GM12878 (cell line): Measurements from ENCODE around the gene TMEM135. TPM values are rescaled to one million over a fixed set of nuclear protein-coding genes. Genes with fewer than 3 reads are reported as not detected.

Experiments used
- ATAC-seq: fragments of 200-7000 bp; cut with Tn5 transposase; 3 replicates; pipeline ENCODE4 v1.9.1; 2020; ENCODE audit warnings: mild to moderate bottlenecking, moderate library complexity
- BruUV-seq: library from RNA; stranded (reverse); fragments of 400-500 nt; replicated peaks from 2 replicates; lab custom pipeline; 2021; lab: Mats Ljungman, UMichigan
- CTCF ChIA-PET: fragments of 300-600 bp; sonication (Branson Sonifier 250); formaldehyde crosslinking; extraction: SDS; loops from one replicate; lab custom pipeline; 2021; ENCODE audit warnings: inconsistent platforms; lab: Yijun Ruan, JAX
- POLR2A ChIA-PET: fragments of 350-600 bp; formaldehyde crosslinking; extraction: SDS; loops from one replicate; lab custom pipeline; 2021; ENCODE audit warnings: inconsistent platforms; lab: Charles Lee
- RAD21 ChIA-PET: fragments of 300-600 bp; sonication (Branson Sonifier 250); formaldehyde crosslinking; loops from one replicate; lab custom pipeline; 2023; ENCODE audit warnings: antibody characterized with exemption; ENCODE audit not compliant: unreplicated experiment; lab: Charles Lee
- SMC1A ChIA-PET: fragments of 300-600 bp; sonication (Branson Sonifier 250); formaldehyde crosslinking; loops from one replicate; lab custom pipeline; 2023; ENCODE audit not compliant: unreplicated experiment, uncharacterized antibody; lab: Charles Lee
- DNase-seq: peaks from one replicate; pipeline ENCODE4 v3.0.0-alpha.2; 2011; ENCODE audit warnings: low read depth, low spot score
- FAIRE-seq: peaks from 3 replicates; lab custom pipeline; 2011; peaks lifted over from hg19 to GRCh38; lab: Jason Lieb, UNC
- H2AFZ ChIP-seq: 2 replicates; pipeline ENCODE4 v1.6.0; 2011; ENCODE audit warnings: low read depth, low read length, control low read depth; ENCODE audit not compliant: control insufficient read depth
- H3K27ac ChIP-seq: 2 replicates; pipeline ENCODE4 v1.5.1; 2011; ENCODE audit warnings: control low read depth; ENCODE audit not compliant: control insufficient read depth, insufficient read depth
- H3K27me3 ChIP-seq, 2 experiments: replicated peaks in 1 of 2; 2 replicates each; pipeline versions ENCODE4 v1.6.0 to v1.6.1; 2011; ENCODE audit warnings: low read length in 1 of 2; ENCODE audit not compliant: control insufficient read depth in 2 of 2, insufficient read depth in 2 of 2
- H3K36me3 ChIP-seq, 2 experiments: 2 replicates each; pipeline ENCODE4 v1.5.1; 2011; ENCODE audit warnings: low read length in 1 of 2; ENCODE audit not compliant: control insufficient read depth in 2 of 2, insufficient read depth in 2 of 2
- H3K4me1 ChIP-seq: 2 replicates; pipeline ENCODE4 v1.6.1; 2011; ENCODE audit warnings: mild to moderate bottlenecking, low read length, moderate library complexity, mixed read lengths; ENCODE audit not compliant: control insufficient read depth, insufficient read depth
- H3K4me2 ChIP-seq: 2 replicates; pipeline ENCODE4 v1.6.0; 2011; ENCODE audit warnings: control low read depth; ENCODE audit not compliant: control insufficient read depth, insufficient read depth
- H3K4me3 ChIP-seq: fragments of 200-600 bp; sonication (generic); 2 replicates; pipeline ENCODE4 v1.5.1; 2016
- H3K79me2 ChIP-seq: 2 replicates; pipeline ENCODE4 v1.6.0; 2011; ENCODE audit warnings: low read length; ENCODE audit not compliant: control insufficient read depth, insufficient read depth
- H3K9ac ChIP-seq: 2 replicates; pipeline ENCODE4 v1.8.0; 2011; ENCODE audit warnings: low read length, control low read depth, mixed read lengths; ENCODE audit not compliant: control insufficient read depth, insufficient read depth
- H3K9me3 ChIP-seq: replicated peaks from 3 replicates; pipeline ENCODE4 v1.5.1; 2011; ENCODE audit warnings: mild to moderate bottlenecking, low read length; ENCODE audit not compliant: control insufficient read depth, insufficient read depth
- H4K20me1 ChIP-seq: 2 replicates; pipeline ENCODE4 v1.6.0; 2011; ENCODE audit not compliant: control insufficient read depth, insufficient read depth
- BRCA1 ChIP-seq: IDR thresholded peaks from 2 replicates; pipeline ENCODE4 v1.6.1; 2011; ENCODE audit warnings: low read depth, low read length, improper control_type of control experiment
- ELK1 ChIP-seq: IDR thresholded peaks from 2 replicates; pipeline ENCODE4 v1.6.1; 2012; ENCODE audit warnings: low read depth, low read length, improper control_type of control experiment
- IKZF2 ChIP-seq, 2 experiments: fragments of 450-650 bp; IDR thresholded peaks; 2 replicates each; pipeline ENCODE4 v1.6.1; 2017; ENCODE audit warnings: mild to moderate bottlenecking in 2 of 2, moderate library complexity in 2 of 2
- MYC ChIP-seq: IDR thresholded peaks from 2 replicates; pipeline ENCODE4 v1.6.1; 2011; ENCODE audit warnings: mild to moderate bottlenecking, low read length, moderate library complexity, inconsistent platforms; ENCODE audit not compliant: insufficient read depth, insufficient replicate concordance, insufficient read length, severe bottlenecking
- PAX8 ChIP-seq: fragments of 450-650 bp; IDR thresholded peaks from 2 replicates; pipeline ENCODE4 v1.6.1; 2017; ENCODE audit warnings: mild to moderate bottlenecking, moderate library complexity
- POLR2AphosphoS2 ChIP-seq: IDR thresholded peaks from 2 replicates; pipeline ENCODE4 v1.6.1; 2011; ENCODE audit warnings: low read depth, mild to moderate bottlenecking, low read length, improper control_type of control experiment, moderate library complexity
- RELB ChIP-seq: fragments of 450-650 bp; IDR thresholded peaks from 2 replicates; pipeline ENCODE4 v1.6.1; 2017; ENCODE audit warnings: low read depth, mild to moderate bottlenecking, moderate library complexity
- SPI1 ChIP-seq: IDR thresholded peaks from 2 replicates; pipeline ENCODE4 v1.6.1; 2011; ENCODE audit warnings: low read depth, mild to moderate bottlenecking, low read length, moderate library complexity, borderline replicate concordance; ENCODE audit not compliant: insufficient read depth
- SUZ12 ChIP-seq: fragments of 200-600 bp; sonication (generic); IDR thresholded peaks from one replicate; pipeline ENCODE4 v1.6.1; 2018; ENCODE audit warnings: antibody characterized with exemption, mild to moderate bottlenecking; ENCODE audit not compliant: unreplicated experiment
- TCF7 ChIP-seq: IDR thresholded peaks from 2 replicates; pipeline ENCODE4 v1.6.1; 2014; ENCODE audit warnings: antibody characterized with exemption, borderline replicate concordance
- ZBED1 ChIP-seq: IDR thresholded peaks from 2 replicates; pipeline ENCODE4 v1.6.1; 2016; ENCODE audit warnings: borderline replicate concordance
- WGBS: methylation state at CpG from one replicate; pipeline ENCODE4 v1.1.6; 2016; ENCODE audit warnings: low lambda C conversion rate; ENCODE audit not compliant: insufficient replicate concordance, insufficient coverage; ENCODE audit errors: missing lambda C conversion rate; 5-methylcytosine and 5-hydroxymethylcytosine counted together
- in situ Hi-C: fragments of 300-500 bp; cut with MboI; formaldehyde crosslinking; loops from 9 replicates; pipeline ENCODE4 v1.14.3; 2018; ENCODE audit warnings: mixed read lengths
- intact Hi-C: fragments of 100-400 bp; cut with micrococcal nuclease; formaldehyde crosslinking; loops from one replicate; pipeline ENCODE4 v1.14.2; 2022; ENCODE audit not compliant: unreplicated experiment
- polyA plus RNA-seq, 11 experiments: library from polyadenylated mRNA; depleted of rRNA in 4 of 11; unstranded in 6 of 11; stranded (reverse) in 5 of 11; fragments of >200 nt; fragmentation: Nextera tagmentation in 4 of 11; fragmentation: Illumina TruSeq in 1 of 11; extraction: Ambion mirVana in 4 of 11; extraction: Trizol in 1 of 11; gene quantifications; 1 replicate in 1 of 11; 2 replicates in 10 of 11; pipeline versions ENCODE4 v1.2.1 to v1.2.3, GENCODE V29; 2011 to 2016; ENCODE audit warnings: inconsistent platforms in 2 of 11, missing spikeins in 2 of 11, low read depth in 1 of 11
- total RNA-seq, 4 experiments: library from RNA; depleted of rRNA in 3 of 4; stranded (reverse); fragments of >200 nt in 3 of 4; fragmentation: Illumina TruSeq in 1 of 4; extraction: Trizol in 1 of 4; gene quantifications; 2 replicates each; pipeline versions ENCODE4 v1.2.1 to v1.2.3, GENCODE V29; 2013 to 2021

TMEM135 gene
- total and polyA plus RNA-seq, 10 of the 15 experiments (the other 5 are each of a cell fraction or from before 2014, with no cell fraction given) = 7.2 to 117 (median 12.9) TPM

GRCh38 chr11:87059596-87060390, 22.1 kb downstream of the TMEM135 start:
- no peak overlapping the region for H3K4me2 ChIP-seq
- H3K4me1 ChIP-seq = no peaks in the 10 kb centered on the region
- no TSS peak for BruUV-seq
- no peaks in the 10 kb centered on the region for H3K27me3 ChIP-seq
- TF ChIP-seq SPI1 (no peak), IKZF2 (IDR thresholded peaks at IDR 0.05) (no peak), MYC (no peak), TCF7 (no peak), POLR2AphosphoS2 (no peak), BRCA1 (no peak), RELB (no peak), PAX8 (no peak), ZBED1 (no peak), ELK1 (no peak), SUZ12 (no peak)
- intact Hi-C loops (loop anchor here (2.0 kb wide), 1 partner anchor 21 kb away; no protein-coding TSS in a partner anchor), in situ Hi-C loops (no loop called here)
- no peak overlapping the region for H3K27ac ChIP-seq
- no peak overlapping the region for H3K4me3 ChIP-seq
- ChIA-PET RAD21 (no interaction called here), CTCF (interaction anchor here (0.6 kb wide), 1 partner anchor 541 kb away, joined by 3 read pairs; no protein-coding TSS in a partner anchor), POLR2A (interaction anchor here (0.6 kb wide), 1 partner anchor 38 kb away, joined by 4 read pairs; no protein-coding TSS in a partner anchor), SMC1A (interaction anchor here (0.6 kb wide), 1 partner anchor 19 kb away, joined by 3 read pairs; no protein-coding TSS in a partner anchor)
- DNase-seq = no peak
- H3K79me2 ChIP-seq = no peaks in the 10 kb centered on the region
- no peaks in the 10 kb centered on the region for H3K9me3 ChIP-seq
- no peaks in the 10 kb centered on the region for H3K36me3 ChIP-seq
- no peak for FAIRE-seq
- no peak for ATAC-seq
- 97% methylated on average over 7 of the region's 10 CpGs for WGBS
- no peaks in the 10 kb centered on the region for H4K20me1 ChIP-seq
- no peak overlapping the region for H2AFZ ChIP-seq
- H3K9ac ChIP-seq = no peak overlapping the region
